Glutamatergic neuron (in vitro differentiated cells): ENCODE results near the gene PGRMC1. TPM values are rescaled to one million over a fixed set of nuclear protein-coding genes. Genes with fewer than 3 reads are reported as not detected.
A peak's percentile ranks its signal among the peaks of the same experiment; 100 is the strongest.

ENCODE experiments used
- DNase-seq: peaks from one replicate; pipeline ENCODE4 v3.0.0; 2022
- H3K27ac Mint-ChIP-seq: one replicate; pipeline ENCODE4 v1.8.0; 2020; ENCODE audit warnings: mild to moderate bottlenecking, mixed read lengths, inconsistent platforms; ENCODE audit not compliant: unreplicated experiment
- H3K27me3 Mint-ChIP-seq: one replicate; pipeline ENCODE4 v1.8.0; 2020; ENCODE audit warnings: mild to moderate bottlenecking, moderate library complexity, mixed read lengths, inconsistent platforms; ENCODE audit not compliant: unreplicated experiment
- H3K36me3 Mint-ChIP-seq: one replicate; pipeline ENCODE4 v1.8.0; 2020; ENCODE audit warnings: mild to moderate bottlenecking, mixed read lengths, inconsistent platforms; ENCODE audit not compliant: unreplicated experiment
- H3K4me1 Mint-ChIP-seq: one replicate; pipeline ENCODE4 v1.8.0; 2020; ENCODE audit warnings: mild to moderate bottlenecking, low read depth, mixed read lengths, inconsistent platforms; ENCODE audit not compliant: unreplicated experiment
- H3K4me3 Mint-ChIP-seq: one replicate; pipeline ENCODE4 v1.8.0; 2020; ENCODE audit warnings: mild to moderate bottlenecking, mixed read lengths, inconsistent platforms; ENCODE audit not compliant: unreplicated experiment
- H3K9me3 Mint-ChIP-seq: one replicate; pipeline ENCODE4 v1.8.0; 2020; ENCODE audit warnings: mild to moderate bottlenecking, moderate library complexity, mixed read lengths, inconsistent platforms; ENCODE audit not compliant: unreplicated experiment
- CTCF ChIP-seq: fragments of 200-600 bp; sonication (generic); IDR thresholded peaks from one replicate; pipeline ENCODE4 v1.5.0; 2021; ENCODE audit not compliant: partially characterized antibody, unreplicated experiment
- total RNA-seq: library from RNA; stranded (reverse); fragmentation: NEBNext Ultra II Directional; extraction: Animal tissue kit (Norgen Biotek cat#: 25700); gene quantifications from one replicate; pipeline ENCODE4 v1.2.1, GENCODE V29; 2021; ENCODE audit not compliant: unreplicated experiment

Gene PGRMC1
- total RNA-seq, 1 donor from 2014 or later: 239 TPM

- peaks cover 4% of the 10 kb centered on the region for H3K27me3 Mint-ChIP-seq
- peak overlapping the region; percentile 85 for H3K4me3 Mint-ChIP-seq
- no peak for DNase-seq
- peaks cover 29% of the 10 kb centered on the region for H3K4me1 Mint-ChIP-seq
- H3K27ac Mint-ChIP-seq: peak overlapping the region; percentile 62
- no peaks in the 10 kb centered on the region for H3K36me3 Mint-ChIP-seq
- no peak for TF ChIP-seq CTCF
- peaks cover 13% of the 10 kb centered on the region for H3K9me3 Mint-ChIP-seq
Measured at GRCh38 chrX:119240356-119240755, 4.3 kb downstream of the PGRMC1 start.

DNA sequence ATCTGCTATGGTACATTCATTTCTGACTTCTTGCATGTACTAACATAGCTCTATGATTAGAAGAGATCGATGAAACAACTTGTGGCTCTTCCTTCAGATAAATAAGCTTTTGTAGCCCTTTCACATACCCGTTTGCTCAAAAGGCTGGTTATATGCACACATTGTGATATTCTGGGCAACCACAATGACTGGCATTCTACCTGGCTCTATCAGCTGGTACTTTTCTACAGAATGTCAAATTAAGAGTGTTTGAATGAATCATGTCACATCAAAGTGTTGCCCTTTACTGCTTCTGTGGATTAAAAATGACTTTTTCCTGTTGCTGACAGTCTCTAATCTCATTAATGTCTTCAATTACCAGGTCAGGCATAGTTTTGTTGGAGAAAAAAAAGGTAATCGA, 11.6 kb downstream of the PGRMC1 start:
- Mint-ChIP-seq H3K4me3 (no peak overlapping the region), H3K4me1 (peaks cover 19% of the 10 kb centered on the region), H3K27ac (no peak overlapping the region), H3K27me3 (no peaks in the 10 kb centered on the region), H3K9me3 (peaks cover 1% of the 10 kb centered on the region), H3K36me3 (no peaks in the 10 kb centered on the region)
- no peak for TF ChIP-seq CTCF
- no peak for DNase-seq

DNA sequence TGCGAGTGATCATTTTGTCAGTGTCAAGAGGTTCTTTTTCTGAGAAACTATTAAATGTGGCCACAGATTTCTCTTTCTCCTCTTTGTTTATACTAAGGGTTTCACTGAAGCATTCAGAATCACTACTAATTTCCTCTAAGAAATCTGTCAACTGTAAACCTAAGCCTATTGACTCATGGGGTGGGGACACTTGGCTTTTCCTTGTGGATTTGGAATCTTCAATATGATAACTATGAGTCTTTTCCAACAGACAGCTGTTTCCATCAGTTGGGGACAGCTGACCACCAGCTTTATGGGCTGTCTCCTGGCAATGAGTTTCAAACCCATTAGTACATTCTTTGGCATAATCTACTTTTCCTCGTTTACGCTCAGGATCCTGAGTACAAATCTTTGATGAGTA, 13.8 kb downstream of the PGRMC1 start:
- DNase-seq: no peak
- Mint-ChIP-seq H3K27ac (no peak overlapping the region), H3K4me3 (no peak overlapping the region), H3K9me3 (no peaks in the 10 kb centered on the region), H3K4me1 (peaks cover 9% of the 10 kb centered on the region), H3K36me3 (no peaks in the 10 kb centered on the region), H3K27me3 (no peaks in the 10 kb centered on the region)
- TF ChIP-seq CTCF: no peak

GRCh38 chrX:119251386-119251785, 15.3 kb downstream of the PGRMC1 start:
- H3K9me3 Mint-ChIP-seq: no peaks in the 10 kb centered on the region
- peaks cover 4% of the 10 kb centered on the region for H3K4me1 Mint-ChIP-seq
- H3K36me3 Mint-ChIP-seq: no peaks in the 10 kb centered on the region
- TF ChIP-seq CTCF: no peak
- DNase-seq: no peak
- H3K27ac Mint-ChIP-seq: no peak overlapping the region
- H3K27me3 Mint-ChIP-seq: no peaks in the 10 kb centered on the region
- H3K4me3 Mint-ChIP-seq: no peak overlapping the region

GRCh38 chrX:119252716-119253115, 16.6 kb downstream of the PGRMC1 start:
- H3K27me3 Mint-ChIP-seq: no peaks in the 10 kb centered on the region
- H3K4me3 Mint-ChIP-seq: no peak overlapping the region
- no peaks in the 10 kb centered on the region for H3K9me3 Mint-ChIP-seq
- H3K36me3 Mint-ChIP-seq: no peaks in the 10 kb centered on the region
- peaks cover 4% of the 10 kb centered on the region for H3K4me1 Mint-ChIP-seq
- DNase-seq: no peak
- no peak for TF ChIP-seq CTCF
- no peak overlapping the region for H3K27ac Mint-ChIP-seq
